ENCODE results near the gene LRCH1. TPM values are rescaled to one million over a fixed set of nuclear protein-coding genes. Genes with fewer than 3 reads are reported as not detected.

LRCH1 gene
- total and polyA plus RNA-seq, 5 donors from 2014 or later: 2.6 to 23.5 (median 3.4) TPM

- H3K36me3 ChIP-seq (ENCODE audit: control insufficient read depth, insufficient read depth, low read length): no peaks in the 10 kb centered on the region
- H3K4me3 ChIP-seq (ENCODE audit: low read depth, low read length): no peak overlapping the region
- H3K4me1 ChIP-seq (ENCODE audit: control insufficient read depth, insufficient read depth, low read length, poor library complexity, severe bottlenecking): no peaks in the 10 kb centered on the region
- H3K36me3 Mint-ChIP-seq: no peaks in the 10 kb centered on the region
- H3K4me3 Mint-ChIP-seq: no peak overlapping the region
- ATAC-seq (ENCODE audit: low read depth in 2 of 2) (no peak), DNase-seq (no peak)
- H3K27ac Mint-ChIP-seq: no peak overlapping the region
- H3K4me1 Mint-ChIP-seq: peaks cover 20 to 48% (median 47%) of the 10 kb centered on the region in 4 donors
- H3K27me3 ChIP-seq (ENCODE audit: control insufficient read depth, insufficient read depth, low read length): no peaks in the 10 kb centered on the region
- no peaks in the 10 kb centered on the region for H3K9me3 Mint-ChIP-seq
- H3K27ac ChIP-seq (ENCODE audit: insufficient read depth, low read length, poor library complexity, severe bottlenecking): no peak overlapping the region
- no peaks in the 10 kb centered on the region for H3K9me3 ChIP-seq (ENCODE audit: control insufficient read depth in 2 of 2, low read length in 2 of 2)
- H3K27me3 Mint-ChIP-seq: no peaks in the 10 kb centered on the region
Observed at GRCh38 chr13:46613409-46614049, 60.6 kb downstream of the LRCH1 start.

GRCh38 chr13:46614582-46614981 is 61.6 kb downstream of the LRCH1 start:
- H3K4me1 Mint-ChIP-seq: peaks cover 20 to 48% (median 46%) of the 10 kb centered on the region in 4 donors
- ATAC-seq (ENCODE audit: low read depth in 2 of 2) (no peak), DNase-seq (no peak)
- no peaks in the 10 kb centered on the region for H3K36me3 Mint-ChIP-seq
- no peaks in the 10 kb centered on the region for H3K9me3 Mint-ChIP-seq
- Histone ChIP-seq H3K27ac (ENCODE audit: insufficient read depth, low read length, poor library complexity, severe bottlenecking) (no peak overlapping the region), H3K4me1 (ENCODE audit: control insufficient read depth, insufficient read depth, low read length, poor library complexity, severe bottlenecking) (no peaks in the 10 kb centered on the region), H3K4me3 (ENCODE audit: low read depth, low read length) (no peak overlapping the region), H3K9me3 (ENCODE audit: control insufficient read depth in 2 of 2, low read length in 2 of 2) (no peaks in the 10 kb centered on the region), H3K36me3 (ENCODE audit: control insufficient read depth, insufficient read depth, low read length) (no peaks in the 10 kb centered on the region), H3K27me3 (ENCODE audit: control insufficient read depth, insufficient read depth, low read length) (no peaks in the 10 kb centered on the region)
- no peak overlapping the region for H3K4me3 Mint-ChIP-seq
- H3K27me3 Mint-ChIP-seq: no peaks in the 10 kb centered on the region
- H3K27ac Mint-ChIP-seq: no peak overlapping the region

- Histone ChIP-seq H3K36me3 (ENCODE audit: control insufficient read depth, insufficient read depth, low read length) (no peaks in the 10 kb centered on the region), H3K27me3 (ENCODE audit: control insufficient read depth, insufficient read depth, low read length) (no peaks in the 10 kb centered on the region), H3K9me3 (ENCODE audit: control insufficient read depth in 2 of 2, low read length in 2 of 2) (no peaks in the 10 kb centered on the region), H3K4me1 (ENCODE audit: control insufficient read depth, insufficient read depth, low read length, poor library complexity, severe bottlenecking) (no peaks in the 10 kb centered on the region), H3K27ac (ENCODE audit: insufficient read depth, low read length, poor library complexity, severe bottlenecking) (no peak overlapping the region), H3K4me3 (ENCODE audit: low read depth, low read length) (no peak overlapping the region)
- H3K27ac Mint-ChIP-seq: peak overlapping the region in 2 of 3 donors; percentile 15 to 45
- H3K27me3 Mint-ChIP-seq: no peaks in the 10 kb centered on the region
- DNase-seq (no peak), ATAC-seq (ENCODE audit: low read depth in 2 of 2) (no peak)
- H3K4me3 Mint-ChIP-seq: no peak overlapping the region
- H3K9me3 Mint-ChIP-seq: no peaks in the 10 kb centered on the region
- no peaks in the 10 kb centered on the region for H3K36me3 Mint-ChIP-seq
- peaks cover 24 to 56% (median 47%) of the 10 kb centered on the region in 4 donors for H3K4me1 Mint-ChIP-seq
Observed at GRCh38 chr13:46615888-46616531, 63.0 kb downstream of the LRCH1 start.

GRCh38 chr13:46617229-46617721 is 64.3 kb downstream of the LRCH1 start:
- no peaks in the 10 kb centered on the region for H3K9me3 Mint-ChIP-seq
- Histone ChIP-seq H3K36me3 (ENCODE audit: control insufficient read depth, insufficient read depth, low read length) (no peaks in the 10 kb centered on the region), H3K27ac (ENCODE audit: insufficient read depth, low read length, poor library complexity, severe bottlenecking) (no peak overlapping the region), H3K27me3 (ENCODE audit: control insufficient read depth, insufficient read depth, low read length) (no peaks in the 10 kb centered on the region), H3K9me3 (ENCODE audit: control insufficient read depth in 2 of 2, low read length in 2 of 2) (no peaks in the 10 kb centered on the region), H3K4me1 (ENCODE audit: control insufficient read depth, insufficient read depth, low read length, poor library complexity, severe bottlenecking) (peaks cover 6% of the 10 kb centered on the region), H3K4me3 (ENCODE audit: low read depth, low read length) (no peak overlapping the region)
- peaks cover 29 to 63% (median 52%) of the 10 kb centered on the region in 4 donors for H3K4me1 Mint-ChIP-seq
- no peaks in the 10 kb centered on the region for H3K36me3 Mint-ChIP-seq
- no peak for ATAC-seq (ENCODE audit: low read depth in 2 of 2)
- H3K27me3 Mint-ChIP-seq: no peaks in the 10 kb centered on the region
- DNase-seq: no peak
- peak overlapping the region in 2 of 3 donors; percentile 18 to 22 for H3K27ac Mint-ChIP-seq
- no peak overlapping the region for H3K4me3 Mint-ChIP-seq

- no peak for ATAC-seq (ENCODE audit: low read depth in 2 of 2)
- Mint-ChIP-seq H3K9me3 (no peaks in the 10 kb centered on the region), H3K27me3 (no peaks in the 10 kb centered on the region), H3K27ac (no peak overlapping the region), H3K4me3 (no peak overlapping the region), H3K36me3 (no peaks in the 10 kb centered on the region), H3K4me1 (peaks cover 26 to 67% (median 51%) of the 10 kb centered on the region in 4 donors)
- Histone ChIP-seq H3K4me1 (ENCODE audit: control insufficient read depth, insufficient read depth, low read length, poor library complexity, severe bottlenecking) (peaks cover 7% of the 10 kb centered on the region), H3K27ac (ENCODE audit: insufficient read depth, low read length, poor library complexity, severe bottlenecking) (no peak overlapping the region), H3K4me3 (ENCODE audit: low read depth, low read length) (no peak overlapping the region), H3K9me3 (ENCODE audit: control insufficient read depth in 2 of 2, low read length in 2 of 2) (no peaks in the 10 kb centered on the region), H3K36me3 (ENCODE audit: control insufficient read depth, insufficient read depth, low read length) (no peaks in the 10 kb centered on the region), H3K27me3 (ENCODE audit: control insufficient read depth, insufficient read depth, low read length) (no peaks in the 10 kb centered on the region)
- no peak for DNase-seq
Observed at GRCh38 chr13:46617885-46618284, 64.9 kb downstream of the LRCH1 start.

- Mint-ChIP-seq H3K4me3 (peak overlapping the region in 1 of 4 donors; percentile 22), H3K27ac (peak overlapping the region in 1 of 3 donors; percentile 68), H3K9me3 (no peaks in the 10 kb centered on the region), H3K4me1 (peaks cover 26 to 70% (median 55%) of the 10 kb centered on the region in 4 donors), H3K36me3 (no peaks in the 10 kb centered on the region), H3K27me3 (no peaks in the 10 kb centered on the region)
- no peak for DNase-seq
- ATAC-seq (ENCODE audit: low read depth in 2 of 2): no peak
- H3K27ac ChIP-seq (ENCODE audit: insufficient read depth, low read length, poor library complexity, severe bottlenecking): no peak overlapping the region
- no peaks in the 10 kb centered on the region for H3K36me3 ChIP-seq (ENCODE audit: control insufficient read depth, insufficient read depth, low read length)
- H3K4me1 ChIP-seq (ENCODE audit: control insufficient read depth, insufficient read depth, low read length, poor library complexity, severe bottlenecking): peaks cover 7% of the 10 kb centered on the region
- H3K9me3 ChIP-seq (ENCODE audit: control insufficient read depth in 2 of 2, low read length in 2 of 2): no peaks in the 10 kb centered on the region
- no peaks in the 10 kb centered on the region for H3K27me3 ChIP-seq (ENCODE audit: control insufficient read depth, insufficient read depth, low read length)
- H3K4me3 ChIP-seq (ENCODE audit: low read depth, low read length): no peak overlapping the region
Observed at GRCh38 chr13:46618694-46619254, 65.8 kb downstream of the LRCH1 start.

GRCh38 chr13:46620029-46620428 is 67.1 kb downstream of the LRCH1 start:
- Histone ChIP-seq H3K27me3 (ENCODE audit: control insufficient read depth, insufficient read depth, low read length) (no peaks in the 10 kb centered on the region), H3K4me1 (ENCODE audit: control insufficient read depth, insufficient read depth, low read length, poor library complexity, severe bottlenecking) (peaks cover 7% of the 10 kb centered on the region), H3K36me3 (ENCODE audit: control insufficient read depth, insufficient read depth, low read length) (no peaks in the 10 kb centered on the region), H3K9me3 (ENCODE audit: control insufficient read depth in 2 of 2, low read length in 2 of 2) (no peaks in the 10 kb centered on the region), H3K27ac (ENCODE audit: insufficient read depth, low read length, poor library complexity, severe bottlenecking) (no peak overlapping the region), H3K4me3 (ENCODE audit: low read depth, low read length) (no peak overlapping the region)
- Mint-ChIP-seq H3K27me3 (no peaks in the 10 kb centered on the region), H3K4me1 (peaks cover 22 to 75% (median 58%) of the 10 kb centered on the region in 4 donors), H3K36me3 (no peaks in the 10 kb centered on the region), H3K27ac (peak overlapping the region in 1 of 3 donors; percentile 15), H3K9me3 (no peaks in the 10 kb centered on the region), H3K4me3 (no peak overlapping the region)
- no peak for ATAC-seq (ENCODE audit: low read depth in 2 of 2)
- DNase-seq: no peak

Data from CD4-positive, CD25-positive, alpha-beta regulatory T cell (primary cell).